B cell (primary cell): ENCODE measurements around the gene CALN1.

Experiments used
- EZH2 ChIP-seq: IDR thresholded peaks from 2 replicates; pipeline ENCODE4 v1.6.1; 2012; ENCODE audit warnings: borderline replicate concordance, low read depth, mild to moderate bottlenecking, moderate library complexity, low read length; ENCODE audit not compliant: insufficient read depth, poor library complexity, severe bottlenecking
- TF ChIP-seq, protein P1 (sequence below): fragments of 200-600 bp; IDR thresholded peaks from one replicate; pipeline ENCODE4 v1.8.0; 2022; ENCODE audit warnings: antibody characterized with exemption, mild to moderate bottlenecking

DNA sequence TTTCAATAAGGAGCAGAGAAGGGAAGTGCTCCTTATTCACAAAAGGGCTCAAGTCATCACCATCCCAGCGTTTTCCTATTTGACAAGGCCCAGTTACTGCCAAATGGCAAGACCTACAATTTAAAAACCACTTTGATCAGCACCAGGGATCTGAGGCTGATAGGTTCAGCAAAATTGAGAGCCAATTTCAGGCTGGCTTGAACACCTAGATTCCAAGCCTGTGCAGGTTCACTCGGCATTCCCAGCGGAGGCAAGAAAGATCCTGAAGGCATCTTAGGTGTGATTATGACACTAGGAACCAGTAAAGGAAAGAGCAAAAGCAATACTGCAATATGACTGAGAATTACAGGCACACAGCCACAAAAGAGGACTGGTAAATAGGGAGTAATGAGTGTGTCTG lies 441.4 kb downstream of the CALN1 start:
- TF ChIP-seq, protein P1, sequence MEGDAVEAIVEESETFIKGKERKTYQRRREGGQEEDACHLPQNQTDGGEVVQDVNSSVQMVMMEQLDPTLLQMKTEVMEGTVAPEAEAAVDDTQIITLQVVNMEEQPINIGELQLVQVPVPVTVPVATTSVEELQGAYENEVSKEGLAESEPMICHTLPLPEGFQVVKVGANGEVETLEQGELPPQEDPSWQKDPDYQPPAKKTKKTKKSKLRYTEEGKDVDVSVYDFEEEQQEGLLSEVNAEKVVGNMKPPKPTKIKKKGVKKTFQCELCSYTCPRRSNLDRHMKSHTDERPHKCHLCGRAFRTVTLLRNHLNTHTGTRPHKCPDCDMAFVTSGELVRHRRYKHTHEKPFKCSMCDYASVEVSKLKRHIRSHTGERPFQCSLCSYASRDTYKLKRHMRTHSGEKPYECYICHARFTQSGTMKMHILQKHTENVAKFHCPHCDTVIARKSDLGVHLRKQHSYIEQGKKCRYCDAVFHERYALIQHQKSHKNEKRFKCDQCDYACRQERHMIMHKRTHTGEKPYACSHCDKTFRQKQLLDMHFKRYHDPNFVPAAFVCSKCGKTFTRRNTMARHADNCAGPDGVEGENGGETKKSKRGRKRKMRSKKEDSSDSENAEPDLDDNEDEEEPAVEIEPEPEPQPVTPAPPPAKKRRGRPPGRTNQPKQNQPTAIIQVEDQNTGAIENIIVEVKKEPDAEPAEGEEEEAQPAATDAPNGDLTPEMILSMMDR: no peak
- TF ChIP-seq EZH2: no peak
